T-helper 22 cell (primary cell): ENCODE data around the gene EYS.

Experiments
- DNase-seq: peaks from one replicate; pipeline ENCODE4 v3.0.0-alpha.2; 2020; ENCODE audit warnings: low read depth

Gene EYS

GRCh38 chr6:64590965-64591675 is 1115.9 kb downstream of the EYS start:
- no peak for DNase-seq

- no peak for DNase-seq
Measured at GRCh38 chr6:64589961-64590360, 1117.1 kb downstream of the EYS start.

DNA sequence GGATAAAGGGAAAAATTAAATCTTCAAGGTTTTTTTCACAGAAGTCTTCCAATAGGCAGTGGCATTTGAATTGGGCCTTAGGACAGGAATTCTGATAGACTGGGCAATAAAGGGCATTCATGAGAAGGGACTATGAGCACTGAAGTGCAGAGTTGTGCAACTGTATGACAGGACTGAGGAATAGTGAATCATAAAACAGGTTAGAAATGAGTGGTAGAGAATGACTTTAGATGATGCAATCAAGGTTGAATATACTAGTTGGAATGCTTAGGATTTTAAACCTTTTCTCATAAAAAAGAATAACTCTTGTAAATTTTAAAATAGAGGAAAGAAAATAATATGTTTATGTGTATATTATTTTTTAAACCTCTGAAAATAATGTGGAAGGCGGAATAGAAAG is 1126.7 kb downstream of the EYS start:
- DNase-seq = no peak

- no peak for DNase-seq
Measured at GRCh38 chr6:64553249-64553786, 1153.7 kb downstream of the EYS start.

- DNase-seq = no peak
Measured at GRCh38 chr6:64547594-64548268, 1159.3 kb downstream of the EYS start.

DNA sequence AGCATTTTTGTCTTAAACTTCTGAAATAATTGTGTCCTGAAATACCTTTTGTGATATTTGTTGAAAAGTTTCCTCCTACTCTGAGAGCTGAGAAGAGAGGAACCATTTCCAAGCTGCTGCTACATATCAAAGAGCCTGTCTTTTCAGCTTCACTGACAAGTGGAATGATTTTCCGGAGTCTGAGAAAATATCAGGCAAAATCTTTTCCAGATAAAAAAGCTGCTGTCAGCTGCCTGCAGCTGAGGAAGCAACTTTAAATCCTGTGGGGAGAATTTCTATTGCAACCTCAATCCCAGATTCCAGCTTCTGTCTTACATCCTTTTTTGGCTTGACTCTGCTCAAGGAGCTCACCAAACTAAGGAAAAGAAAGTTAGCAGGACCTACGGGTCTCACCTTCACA is 1167.1 kb downstream of the EYS start:
- DNase-seq = no peak

DNA sequence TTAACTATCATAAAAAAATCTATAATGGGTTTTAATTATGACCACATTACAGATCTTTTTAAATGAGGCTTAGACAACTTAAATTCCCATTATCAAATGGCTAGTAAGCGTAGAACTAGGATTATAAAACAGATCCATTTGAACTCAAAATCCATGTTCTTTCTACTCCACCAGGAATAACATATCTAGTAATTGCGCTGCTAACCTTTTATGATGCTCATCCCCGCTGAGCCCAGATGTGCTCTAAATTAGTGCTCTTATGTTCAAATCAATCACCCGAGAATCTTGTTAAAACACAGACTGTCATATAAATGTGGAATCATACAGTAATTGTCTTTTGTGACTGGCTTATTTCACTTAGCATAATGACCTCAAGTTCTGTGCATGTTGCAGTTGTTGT is 1168.3 kb downstream of the EYS start:
- no peak for DNase-seq

DNA sequence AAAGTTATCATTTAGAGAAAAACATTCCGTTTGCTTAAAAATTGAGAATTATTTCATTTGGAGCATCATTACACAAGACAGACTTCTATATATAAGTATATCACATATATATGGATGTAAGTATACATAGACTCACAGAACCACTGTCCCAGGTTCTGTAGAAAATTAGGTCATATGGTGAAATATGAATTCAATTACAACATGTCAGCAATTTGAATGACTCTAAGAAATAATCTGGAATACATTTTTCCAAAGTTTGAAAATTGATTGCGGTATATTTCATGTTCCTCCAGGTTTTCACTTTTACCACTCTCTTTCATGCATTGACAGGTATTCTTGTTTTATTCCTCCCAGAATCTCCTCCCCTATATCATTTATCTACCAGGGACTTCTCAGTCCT is 1179.1 kb downstream of the EYS start:
- DNase-seq = no peak

DNA sequence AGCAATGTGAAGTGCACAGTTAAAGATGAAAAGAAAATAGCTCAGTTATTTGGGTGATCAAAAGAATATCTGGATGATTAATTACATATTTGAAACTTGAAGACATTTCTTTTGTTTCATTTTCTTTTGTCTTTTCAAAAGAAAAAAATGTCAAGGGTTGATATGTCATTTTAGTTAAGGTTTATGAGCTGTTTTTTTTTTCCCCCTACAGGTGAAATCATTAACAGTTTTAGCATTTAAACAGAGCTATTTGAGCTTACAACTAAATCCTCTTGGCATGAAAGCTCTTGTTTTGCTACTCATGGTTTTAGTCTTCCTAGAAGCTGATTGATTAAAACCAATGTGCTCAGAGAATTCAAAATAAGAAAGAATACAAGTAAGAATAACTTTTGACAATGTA is 1184.2 kb downstream of the EYS start:
- DNase-seq = no peak

GRCh38 chr6:64520050-64520449 is 1187.0 kb downstream of the EYS start:
- DNase-seq = no peak

- DNase-seq = no peak
Measured at GRCh38 chr6:64516393-64516792, 1190.6 kb downstream of the EYS start.

- DNase-seq = no peak
Measured at GRCh38 chr6:64507661-64508060, 1199.4 kb downstream of the EYS start.

- no peak for DNase-seq
Measured at GRCh38 chr6:64505312-64505711, 1201.7 kb downstream of the EYS start.

GRCh38 chr6:64504503-64504902 is 1202.5 kb downstream of the EYS start:
- DNase-seq = no peak

DNA sequence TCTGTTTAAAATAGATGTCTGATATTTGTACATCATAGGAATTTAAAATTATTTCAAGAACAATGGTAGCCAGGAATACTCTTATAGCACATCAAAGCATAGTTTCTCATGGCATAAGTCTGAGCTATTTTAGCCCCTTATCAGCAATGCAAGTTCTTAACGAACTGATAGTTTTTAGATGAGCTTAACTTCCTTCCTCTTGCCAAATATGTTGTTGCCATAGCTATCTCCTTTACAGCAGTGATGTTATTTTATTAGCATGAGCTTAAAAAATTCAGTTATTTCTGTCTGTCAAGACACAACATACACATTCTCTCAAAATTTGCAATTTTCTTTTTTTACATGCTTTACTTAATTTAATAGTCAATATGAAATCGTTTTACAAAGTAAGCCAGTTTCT is 1204.2 kb downstream of the EYS start:
- DNase-seq = no peak

- DNase-seq = no peak
Measured at GRCh38 chr6:64497634-64498033, 1209.4 kb downstream of the EYS start.

DNA sequence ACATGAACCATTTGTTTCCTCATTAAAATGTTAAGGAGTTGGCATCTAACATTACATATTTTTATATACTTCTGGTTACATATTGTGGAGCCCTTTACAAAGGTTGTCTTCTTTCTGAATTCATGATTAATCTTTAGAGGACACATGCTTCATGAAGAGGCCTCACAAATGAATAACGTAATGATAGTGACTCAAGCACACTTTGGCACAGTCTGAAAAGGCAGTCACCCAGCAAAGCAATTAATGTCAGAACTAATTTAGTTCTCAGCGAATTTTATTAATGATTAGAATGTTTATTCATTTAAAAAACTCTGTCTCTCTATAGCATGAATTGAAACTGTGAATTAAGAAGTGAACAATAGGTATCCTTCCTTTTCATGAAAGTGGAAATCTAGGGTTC is 1217.3 kb downstream of the EYS start:
- DNase-seq = no peak

DNA sequence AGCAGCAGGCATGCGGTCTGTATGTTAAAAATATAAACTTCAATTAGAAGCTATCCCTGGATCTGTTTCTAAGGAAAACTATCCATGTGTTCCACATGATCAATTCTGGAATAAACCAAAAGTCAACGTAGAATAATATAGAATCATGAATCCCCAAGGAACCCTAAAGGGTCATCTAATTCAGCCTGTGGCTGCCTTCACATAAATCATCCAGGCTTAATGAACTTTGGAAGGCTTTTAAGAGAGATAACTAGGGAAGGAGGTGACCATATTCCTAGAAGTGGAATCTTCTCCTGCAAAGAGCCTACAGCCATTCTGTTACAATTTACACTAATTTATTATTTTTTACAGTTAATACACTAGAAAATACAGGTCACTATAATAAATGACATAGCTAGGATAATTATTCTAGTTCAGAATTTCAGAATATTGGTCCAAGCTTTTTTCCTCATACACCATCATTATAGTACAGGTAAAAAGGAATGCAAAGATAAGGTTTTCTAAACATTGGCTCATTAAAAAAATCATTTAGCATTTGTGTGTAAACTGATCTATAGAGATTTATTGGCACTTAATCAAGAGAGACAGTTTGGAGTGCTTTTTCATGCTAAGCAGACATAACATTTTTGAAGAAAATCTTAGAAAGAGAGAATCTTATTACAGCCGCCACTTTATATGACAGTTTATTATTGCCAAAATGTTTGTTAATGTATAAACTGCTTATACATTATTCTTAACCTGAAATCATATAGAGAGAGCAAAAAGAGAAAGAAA is 1220.3 kb downstream of the EYS start:
- DNase-seq = no peak

GRCh38 chr6:64483956-64484499 is 1223.0 kb downstream of the EYS start:
- no peak for DNase-seq

- no peak for DNase-seq
Measured at GRCh38 chr6:64482631-64483030, 1224.4 kb downstream of the EYS start.

- no peak for DNase-seq
Measured at GRCh38 chr6:64479134-64479533, 1227.9 kb downstream of the EYS start.

- no peak for DNase-seq
Measured at GRCh38 chr6:64477391-64477790, 1229.6 kb downstream of the EYS start.

GRCh38 chr6:64476935-64477334 is 1230.1 kb downstream of the EYS start:
- DNase-seq = no peak
